GM12872 (cell line): ENCODE data around the gene IGFLR1.

ENCODE experiments used
- CTCF ChIP-seq: IDR thresholded peaks from 3 replicates; pipeline ENCODE4 v1.5.1; 2011; ENCODE audit warnings: low read depth, mild to moderate bottlenecking, low read length, moderate library complexity; ENCODE audit not compliant: insufficient read depth

IGFLR1 gene

GRCh38 chr19:35744430-35745327, 2.4 kb upstream of the IGFLR1 start:
- TF ChIP-seq CTCF: peak; percentile 22; the same call in 1 of the 3 replicates

GRCh38 chr19:35743640-35744429, 1.6 kb upstream of the IGFLR1 start:
- TF ChIP-seq CTCF: no peak

GRCh38 chr19:35741203-35741515, 1.1 kb downstream of the IGFLR1 start:
- TF ChIP-seq CTCF: no peak; the same call in none of the 3 replicates

DNA sequence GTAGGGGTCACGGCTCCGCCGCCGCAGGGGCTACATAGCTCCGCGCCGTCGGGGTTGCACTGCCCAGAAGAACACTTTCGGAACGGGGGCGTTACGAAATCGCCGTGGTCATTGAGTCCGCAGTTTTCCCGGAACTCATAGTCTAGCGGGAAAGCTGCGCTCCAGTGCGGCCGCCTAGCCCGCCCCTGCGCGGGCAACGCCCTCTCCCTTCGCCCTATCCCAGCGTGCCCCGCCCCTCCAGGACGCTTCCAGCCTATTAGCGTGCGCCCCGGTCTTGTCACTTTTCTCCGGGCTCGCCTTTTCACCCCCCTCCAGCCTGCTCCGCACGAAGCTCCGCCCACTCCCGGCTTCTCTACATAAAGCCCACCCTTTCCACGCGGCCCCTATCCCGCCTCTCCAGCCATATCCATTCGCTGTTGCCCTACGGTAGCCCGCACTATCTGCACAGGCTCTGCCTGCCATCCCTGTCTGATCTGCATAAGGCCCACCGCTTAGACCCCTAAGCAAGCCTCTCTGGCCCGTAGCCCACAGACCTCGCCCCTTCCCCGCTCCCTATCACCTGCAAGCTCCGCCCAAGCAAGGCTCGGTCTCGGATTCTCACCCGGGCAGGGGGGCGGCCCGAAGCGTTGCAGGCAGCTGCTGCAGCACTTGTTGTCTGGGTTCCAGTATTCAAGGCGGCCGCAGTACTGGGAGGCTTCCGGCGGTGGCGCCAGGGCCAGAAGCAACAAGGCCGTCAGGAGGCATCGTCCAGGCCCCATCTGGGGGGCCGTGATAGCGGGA, 1.6 kb downstream of the IGFLR1 start:
- peak; percentile 33; the same call in 1 of the 3 replicates for TF ChIP-seq CTCF

DNA sequence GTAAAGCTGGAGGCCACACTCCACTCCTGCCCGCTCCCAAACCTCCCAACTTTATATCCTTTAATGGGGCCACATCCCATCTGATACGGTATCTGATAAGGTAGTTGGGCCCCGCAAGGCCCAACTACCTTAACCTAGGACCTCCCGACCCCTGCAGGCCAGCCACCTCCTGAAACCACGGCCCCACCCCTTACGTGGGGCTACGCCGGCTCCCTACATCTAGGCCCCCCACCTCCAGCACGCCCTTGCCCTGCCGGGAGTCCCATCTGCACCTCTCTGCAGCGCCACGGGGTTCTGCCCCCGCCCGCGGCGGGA, 2.2 kb downstream of the IGFLR1 start:
- TF ChIP-seq CTCF: no peak

GRCh38 chr19:35739275-35740107, 2.8 kb downstream of the IGFLR1 start:
- TF ChIP-seq CTCF: no peak
